Measurements from ENCODE around the gene MTHFD1L.
A peak's percentile ranks its signal among the peaks of the same experiment; 100 is the strongest.

The MTHFD1L gene

GRCh38 chr6:150866147-150866990 lies 867 bp downstream of the MTHFD1L start:
- DNase-seq: peak; percentile 66

- DNase-seq: no peak
Measured at GRCh38 chr6:150866991-150867501, 1.5 kb downstream of the MTHFD1L start.

GRCh38 chr6:150868759-150869158 lies 3.3 kb downstream of the MTHFD1L start:
- no peak for DNase-seq

GRCh38 chr6:150874179-150874578 lies 8.7 kb downstream of the MTHFD1L start:
- DNase-seq: no peak

GRCh38 chr6:150875841-150876240 lies 10.3 kb downstream of the MTHFD1L start:
- no peak for DNase-seq

GRCh38 chr6:150876598-150876997 lies 11.1 kb downstream of the MTHFD1L start:
- no peak for DNase-seq

GRCh38 chr6:150877928-150878327 lies 12.4 kb downstream of the MTHFD1L start:
- DNase-seq: no peak

- no peak for DNase-seq
Measured at GRCh38 chr6:150878347-150879213, 13.1 kb downstream of the MTHFD1L start.

- DNase-seq: no peak
Measured at GRCh38 chr6:150880336-150880735, 14.8 kb downstream of the MTHFD1L start.

- no peak for DNase-seq
Measured at GRCh38 chr6:150881911-150882481, 16.5 kb downstream of the MTHFD1L start.

GRCh38 chr6:150883521-150883920 lies 18.0 kb downstream of the MTHFD1L start:
- no peak for DNase-seq

GRCh38 chr6:150886155-150886554 lies 20.7 kb downstream of the MTHFD1L start:
- DNase-seq: no peak

- no peak for DNase-seq
Measured at GRCh38 chr6:150887978-150888563, 22.6 kb downstream of the MTHFD1L start.

- DNase-seq: no peak
Measured at GRCh38 chr6:150890346-150890745, 24.8 kb downstream of the MTHFD1L start.

- DNase-seq: no peak
Measured at GRCh38 chr6:150891888-150892485, 26.5 kb downstream of the MTHFD1L start.

- no peak for DNase-seq
Measured at GRCh38 chr6:150894191-150894744, 28.8 kb downstream of the MTHFD1L start.

- DNase-seq: no peak
Measured at GRCh38 chr6:150894935-150895552, 29.5 kb downstream of the MTHFD1L start.

- DNase-seq: no peak
Measured at GRCh38 chr6:150895928-150896632, 30.6 kb downstream of the MTHFD1L start.

- DNase-seq: no peak
Measured at GRCh38 chr6:150897400-150897943, 32.0 kb downstream of the MTHFD1L start.

GRCh38 chr6:150898399-150899170 lies 33.1 kb downstream of the MTHFD1L start:
- no peak for DNase-seq

Measured in activated gamma-delta T cell (primary cell).